ENCODE results near the gene PCGF6. TPM values are rescaled to one million over a fixed set of nuclear protein-coding genes. Genes with fewer than 3 reads are reported as not detected.

Gene PCGF6
- total RNA-seq, 1 donor from 2014 or later = 10.5 TPM

GRCh38 chr10:103394180-103394579 lies 43.2 kb upstream of the PCGF6 start:
- no peak for DNase-seq (ENCODE audit: low spot score in 2 of 2, unreplicated experiment in 2 of 2)
- H3K27ac Mint-ChIP-seq = peak overlapping the region; percentile 19
- H3K36me3 Mint-ChIP-seq = peaks cover 7% of the 10 kb centered on the region
- H3K9me3 Mint-ChIP-seq = no peaks in the 10 kb centered on the region
- no peak for TF ChIP-seq CTCF (IDR thresholded peaks at IDR 0.05; ENCODE audit: unreplicated experiment)
- H3K4me3 Mint-ChIP-seq = peak overlapping the region; percentile 57
- no peaks in the 10 kb centered on the region for H3K27me3 Mint-ChIP-seq (ENCODE audit: low read depth)
- peaks cover 41% of the 10 kb centered on the region for H3K4me1 Mint-ChIP-seq

GRCh38 chr10:103382769-103383168 lies 31.8 kb upstream of the PCGF6 start:
- TF ChIP-seq CTCF (IDR thresholded peaks at IDR 0.05; ENCODE audit: unreplicated experiment) = no peak
- no peak overlapping the region for H3K4me3 Mint-ChIP-seq
- no peaks in the 10 kb centered on the region for H3K9me3 Mint-ChIP-seq
- no peaks in the 10 kb centered on the region for H3K4me1 Mint-ChIP-seq
- DNase-seq (ENCODE audit: low spot score in 2 of 2, unreplicated experiment in 2 of 2) = no peak
- peaks cover 15% of the 10 kb centered on the region for H3K36me3 Mint-ChIP-seq
- no peak overlapping the region for H3K27ac Mint-ChIP-seq
- H3K27me3 Mint-ChIP-seq (ENCODE audit: low read depth) = no peaks in the 10 kb centered on the region

DNA sequence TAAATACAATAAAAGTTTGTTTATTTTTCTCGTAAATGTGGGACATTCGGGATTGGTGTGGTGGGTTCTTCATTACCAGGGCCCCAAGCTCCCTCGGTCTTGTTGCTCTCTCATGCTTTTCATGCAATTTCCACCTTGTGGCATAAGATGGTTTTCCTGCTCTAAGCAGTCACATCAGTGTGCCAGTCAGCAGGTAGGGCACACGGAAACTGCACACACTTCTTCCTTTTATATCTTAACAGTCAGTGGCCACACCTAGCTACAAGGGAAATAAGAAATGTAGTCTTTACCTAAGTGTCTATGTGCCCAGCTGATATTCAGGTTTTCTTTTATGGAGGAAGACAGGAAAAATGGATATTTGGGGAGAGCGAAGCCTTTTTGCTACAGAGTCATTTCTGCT lies 23.3 kb upstream of the PCGF6 start:
- TF ChIP-seq CTCF (IDR thresholded peaks at IDR 0.05; ENCODE audit: unreplicated experiment) = no peak
- H3K4me1 Mint-ChIP-seq = no peaks in the 10 kb centered on the region
- DNase-seq (ENCODE audit: low spot score in 2 of 2, unreplicated experiment in 2 of 2) = no peak
- peaks cover 11% of the 10 kb centered on the region for H3K36me3 Mint-ChIP-seq
- H3K4me3 Mint-ChIP-seq = no peak overlapping the region
- no peak overlapping the region for H3K27ac Mint-ChIP-seq
- H3K27me3 Mint-ChIP-seq (ENCODE audit: low read depth) = no peaks in the 10 kb centered on the region
- H3K9me3 Mint-ChIP-seq = no peaks in the 10 kb centered on the region

- peaks cover 10% of the 10 kb centered on the region for H3K36me3 Mint-ChIP-seq
- no peaks in the 10 kb centered on the region for H3K27me3 Mint-ChIP-seq (ENCODE audit: low read depth)
- H3K4me1 Mint-ChIP-seq = peaks cover 1% of the 10 kb centered on the region
- no peaks in the 10 kb centered on the region for H3K9me3 Mint-ChIP-seq
- no peak overlapping the region for H3K4me3 Mint-ChIP-seq
- DNase-seq (ENCODE audit: low spot score in 2 of 2, unreplicated experiment in 2 of 2) = no peak
- no peak overlapping the region for H3K27ac Mint-ChIP-seq
- TF ChIP-seq CTCF (IDR thresholded peaks at IDR 0.05; ENCODE audit: unreplicated experiment) = no peak
Measured at GRCh38 chr10:103373544-103373943, 22.6 kb upstream of the PCGF6 start.

GRCh38 chr10:103367782-103368518 lies 17.0 kb upstream of the PCGF6 start, which contains the start of gene TAF5:
TAF5 (plus strand) TSS chr10:103367976; CDS start chr10:103367990, 14 bp downstream.
- Mint-ChIP-seq H3K4me1 (peaks cover 5% of the 10 kb centered on the region), H3K4me3 (peak within 1 kb of the TSS; percentile 92), H3K36me3 (no peaks in the 10 kb centered on the region), H3K9me3 (peaks cover 6% of the 10 kb centered on the region), H3K27me3 (ENCODE audit: low read depth) (no peaks in the 10 kb centered on the region), H3K27ac (peak within 1 kb of the TSS; percentile 95)
- peak; percentile 6 for TF ChIP-seq CTCF (IDR thresholded peaks at IDR 0.05; ENCODE audit: unreplicated experiment)
- peak; percentile 81 to 84 for DNase-seq (ENCODE audit: low spot score in 2 of 2, unreplicated experiment in 2 of 2)

All from mesothelial cell of epicardium (in vitro differentiated cells).